Bronchial epithelial cell (primary cell): ENCODE measurements around the gene OPN4. TPM values are rescaled to one million over a fixed set of nuclear protein-coding genes. Genes with fewer than 3 reads are reported as not detected.

ENCODE experiments used
- DNase-seq: peaks from one replicate; pipeline ENCODE4 v3.0.0-alpha.2; 2010; ENCODE audit warnings: low read depth
- FAIRE-seq: peaks from 2 replicates; lab custom pipeline; 2011; peaks lifted over from hg19 to GRCh38; lab: Jason Lieb, UNC
- H3K27me3 ChIP-seq: 2 replicates; pipeline ENCODE4 v1.5.1; 2011; ENCODE audit warnings: low read length; ENCODE audit not compliant: control insufficient read depth, insufficient read depth
- H3K36me3 ChIP-seq: 2 replicates; pipeline ENCODE4 v1.5.1; 2011; ENCODE audit warnings: low read length; ENCODE audit not compliant: control insufficient read depth, insufficient read depth
- H3K4me3 ChIP-seq: 2 replicates; pipeline ENCODE4 v1.5.1; 2011; ENCODE audit warnings: mild to moderate bottlenecking, low read depth, low read length, control low read depth
- CTCF ChIP-seq: IDR thresholded peaks from 2 replicates; pipeline ENCODE4 v1.5.1; 2011; ENCODE audit warnings: mild to moderate bottlenecking, moderate library complexity, low read length, control low read depth, inconsistent platforms; ENCODE audit not compliant: insufficient read depth, severe bottlenecking
- total RNA-seq: library from RNA; depleted of rRNA; stranded (reverse); fragments of >200 nt; gene quantifications from 2 replicates; pipeline ENCODE4 v1.2.1, GENCODE V29; 2014

Gene OPN4
- total RNA-seq, 1 donor from 2014 or later = not detected

GRCh38 chr10:86670876-86671275, 16.5 kb downstream of the OPN4 start:
- DNase-seq (no peak), FAIRE-seq (peak; percentile 18)
- TF ChIP-seq CTCF = no peak
- no peak overlapping the region for H3K4me3 ChIP-seq
- peaks cover 4% of the 10 kb centered on the region for H3K27me3 ChIP-seq
- no peaks in the 10 kb centered on the region for H3K36me3 ChIP-seq

GRCh38 chr10:86671419-86671818, 17.1 kb downstream of the OPN4 start:
- Histone ChIP-seq H3K4me3 (no peak overlapping the region), H3K27me3 (peaks cover 4% of the 10 kb centered on the region), H3K36me3 (no peaks in the 10 kb centered on the region)
- DNase-seq (no peak), FAIRE-seq (no peak)
- no peak for TF ChIP-seq CTCF

- DNase-seq (no peak), FAIRE-seq (no peak)
- Histone ChIP-seq H3K4me3 (no peak overlapping the region), H3K36me3 (no peaks in the 10 kb centered on the region), H3K27me3 (peaks cover 4% of the 10 kb centered on the region)
- no peak for TF ChIP-seq CTCF
Observed at GRCh38 chr10:86671985-86672710, 17.8 kb downstream of the OPN4 start.

- H3K4me3 ChIP-seq = no peak overlapping the region
- no peaks in the 10 kb centered on the region for H3K36me3 ChIP-seq
- no peak for TF ChIP-seq CTCF
- FAIRE-seq (no peak), DNase-seq (no peak)
- peaks cover 4% of the 10 kb centered on the region for H3K27me3 ChIP-seq
Observed at GRCh38 chr10:86673216-86673826, 19.0 kb downstream of the OPN4 start.

GRCh38 chr10:86673827-86674581, 19.7 kb downstream of the OPN4 start:
- DNase-seq (no peak), FAIRE-seq (no peak)
- Histone ChIP-seq H3K36me3 (no peaks in the 10 kb centered on the region), H3K27me3 (peaks cover 4% of the 10 kb centered on the region), H3K4me3 (no peak overlapping the region)
- TF ChIP-seq CTCF = no peak
